PFSK-1 (cell line): ENCODE measurements around the gene DOK4.

Experiments used
- FOXP2 ChIP-seq: optimal IDR thresholded peaks from 2 replicates; pipeline ENCODE3; 2011; ENCODE audit warnings: borderline replicate concordance, control low read depth, inconsistent platforms; ENCODE audit not compliant: insufficient read depth; ENCODE audit errors: extremely low read length, extremely low read depth
- POLR2AphosphoS5 ChIP-seq: IDR thresholded peaks from 2 replicates; pipeline ENCODE4 v1.6.1; 2012; ENCODE audit warnings: low read depth, mild to moderate bottlenecking, control low read depth, low read length, moderate library complexity
- REST ChIP-seq, 2 experiments: IDR thresholded peaks; 2 replicates each; pipeline versions ENCODE4 v1.6.1 to v1.8.0; 2011 to 2012; ENCODE audit warnings: low read depth in 2 of 2, low read length in 2 of 2, control low read depth in 1 of 2, inconsistent platforms in 1 of 2, mild to moderate bottlenecking in 1 of 2, moderate library complexity in 1 of 2; ENCODE audit not compliant: insufficient read depth in 1 of 2
- SIN3A ChIP-seq: IDR thresholded peaks from 2 replicates; pipeline ENCODE4 v1.6.1; 2012; ENCODE audit warnings: mild to moderate bottlenecking, low read length, moderate library complexity, borderline replicate concordance; ENCODE audit not compliant: insufficient read depth
- TAF1 ChIP-seq: IDR thresholded peaks from 2 replicates; pipeline ENCODE4 v1.6.1; 2012; ENCODE audit warnings: low read length, control low read depth, borderline replicate concordance; ENCODE audit not compliant: insufficient read depth

DNA sequence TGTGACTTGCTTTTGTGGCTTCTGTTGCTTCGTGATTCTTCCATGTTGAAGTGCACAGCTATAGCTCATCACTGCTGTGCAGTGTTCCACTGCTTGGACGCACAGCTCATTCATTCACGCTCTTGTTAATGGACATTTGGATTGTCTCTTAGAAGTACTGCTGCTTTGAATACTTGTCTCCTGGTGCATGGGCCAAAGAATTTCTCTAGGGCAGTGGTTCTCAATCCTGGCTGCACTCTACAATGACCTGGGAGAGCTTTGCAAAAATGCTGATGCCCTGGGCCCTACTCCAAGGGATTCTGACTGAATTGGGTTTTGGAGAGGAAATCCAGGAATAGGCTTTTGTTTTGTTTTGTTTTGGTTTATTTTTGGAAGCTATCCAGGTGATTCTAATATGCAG is 61.7 kb downstream of the DOK4 start:
- TF ChIP-seq POLR2AphosphoS5 = no peak
- TF ChIP-seq SIN3A = no peak
- TF ChIP-seq TAF1 = no peak
- no peak for TF ChIP-seq REST (IDR thresholded peaks at IDR 0.05; ENCODE audit: insufficient read depth in 1 of 2, low read depth in 2 of 2, low read length in 2 of 2)
- no peak for TF ChIP-seq FOXP2
